GM12892 (cell line): ENCODE results near the gene TCF20.

ENCODE experiments used
- POLR2A ChIP-seq: IDR thresholded peaks from 2 replicates; pipeline ENCODE4 v1.6.1; 2011; ENCODE audit warnings: low read depth, low read length, control low read depth
- POLR2AphosphoS5 ChIP-seq: IDR thresholded peaks from 2 replicates; pipeline ENCODE4 v1.6.1; 2011; ENCODE audit warnings: low read depth, low read length, control low read depth
- TAF1 ChIP-seq: IDR thresholded peaks from 2 replicates; pipeline ENCODE4 v1.6.1; 2011; ENCODE audit warnings: low read depth, mild to moderate bottlenecking, control low read depth, low read length, borderline replicate concordance

DNA sequence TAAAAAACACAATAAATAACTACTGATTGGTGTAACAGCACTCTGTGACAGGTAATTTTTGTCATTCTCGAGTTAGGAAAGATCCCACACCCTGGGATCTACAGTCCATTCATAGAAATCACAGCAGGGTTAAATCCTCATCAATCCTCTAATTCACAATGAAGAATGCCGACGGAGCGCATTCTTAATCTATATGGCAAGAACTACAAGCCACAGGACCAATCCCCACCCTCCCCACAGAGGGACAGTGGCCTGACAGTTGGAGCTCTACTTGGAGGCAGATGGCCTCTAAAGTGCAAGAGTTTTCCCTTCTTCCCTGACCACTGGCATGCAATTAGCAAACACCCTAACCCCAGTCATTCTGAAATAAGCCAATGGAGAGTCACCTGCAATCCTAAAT lies 34.2 kb downstream of the TCF20 start:
- TF ChIP-seq POLR2AphosphoS5 (no peak), POLR2A (no peak), TAF1 (no peak)
